GM13977 (cell line): Measurements from ENCODE around the gene DCLK1.

ENCODE experiments used
- DNase-seq: peaks from one replicate; pipeline ENCODE4 v3.0.0; 2012; ENCODE audit warnings: low spot score
- CTCF ChIP-seq: IDR thresholded peaks from 2 replicates; pipeline ENCODE4 v1.5.1; 2012; ENCODE audit warnings: mild to moderate bottlenecking, control low read depth; ENCODE audit not compliant: insufficient read depth; ENCODE audit errors: extremely low read depth, missing control alignments
- in situ Hi-C: fragments of 300-500 bp; cut with MboI; formaldehyde crosslinking; loops from one replicate; pipeline ENCODE4 v1.12.0; 2022; ENCODE audit warnings: low sequenced_read_pairs, low pct_unique_long_range_greater_than_20kb, mixed read lengths, inconsistent platforms; ENCODE audit not compliant: unreplicated experiment

The DCLK1 gene

GRCh38 chr13:35723821-35724220, 407.4 kb downstream of the DCLK1 start:
- in situ Hi-C loops = no loop called here
- TF ChIP-seq CTCF = no peak
- no peak for DNase-seq

- in situ Hi-C loops = no loop called here
- DNase-seq = no peak
- no peak for TF ChIP-seq CTCF
Observed at GRCh38 chr13:35723053-35723461, 408.1 kb downstream of the DCLK1 start.

GRCh38 chr13:35722458-35723052, 408.6 kb downstream of the DCLK1 start:
- no peak for DNase-seq
- TF ChIP-seq CTCF = no peak
- in situ Hi-C loops = no loop called here

- peak; percentile 72 for TF ChIP-seq CTCF
- DNase-seq = peak; percentile 42
- in situ Hi-C loops = no loop called here
Observed at GRCh38 chr13:35720690-35721554, 410.3 kb downstream of the DCLK1 start.

- DNase-seq = no peak
- no peak for TF ChIP-seq CTCF
- in situ Hi-C loops = no loop called here
Observed at GRCh38 chr13:35720290-35720689, 410.9 kb downstream of the DCLK1 start.
